AG09309 (cell line): ENCODE measurements around the gene AQP1.

Experiments
- DNase-seq: peaks from one replicate; pipeline ENCODE4 v3.0.0-alpha.2; 2010; ENCODE audit warnings: low read depth
- H3K4me3 ChIP-seq: 2 replicates; pipeline ENCODE4 v1.5.1; 2011; ENCODE audit warnings: mild to moderate bottlenecking, low read depth, low read length, moderate library complexity; ENCODE audit not compliant: control insufficient read depth
- TF ChIP-seq, protein P1 (sequence below): IDR thresholded peaks from 2 replicates; pipeline ENCODE4 v1.5.1; 2011; ENCODE audit warnings: mild to moderate bottlenecking, low read depth, low read length, inconsistent platforms; ENCODE audit not compliant: insufficient read depth, control insufficient read depth; ENCODE audit errors: missing control alignments

Gene AQP1

GRCh38 chr7:30954914-30955313 is 43.3 kb downstream of the AQP1 start:
- no peak for DNase-seq
- TF ChIP-seq, protein P1, sequence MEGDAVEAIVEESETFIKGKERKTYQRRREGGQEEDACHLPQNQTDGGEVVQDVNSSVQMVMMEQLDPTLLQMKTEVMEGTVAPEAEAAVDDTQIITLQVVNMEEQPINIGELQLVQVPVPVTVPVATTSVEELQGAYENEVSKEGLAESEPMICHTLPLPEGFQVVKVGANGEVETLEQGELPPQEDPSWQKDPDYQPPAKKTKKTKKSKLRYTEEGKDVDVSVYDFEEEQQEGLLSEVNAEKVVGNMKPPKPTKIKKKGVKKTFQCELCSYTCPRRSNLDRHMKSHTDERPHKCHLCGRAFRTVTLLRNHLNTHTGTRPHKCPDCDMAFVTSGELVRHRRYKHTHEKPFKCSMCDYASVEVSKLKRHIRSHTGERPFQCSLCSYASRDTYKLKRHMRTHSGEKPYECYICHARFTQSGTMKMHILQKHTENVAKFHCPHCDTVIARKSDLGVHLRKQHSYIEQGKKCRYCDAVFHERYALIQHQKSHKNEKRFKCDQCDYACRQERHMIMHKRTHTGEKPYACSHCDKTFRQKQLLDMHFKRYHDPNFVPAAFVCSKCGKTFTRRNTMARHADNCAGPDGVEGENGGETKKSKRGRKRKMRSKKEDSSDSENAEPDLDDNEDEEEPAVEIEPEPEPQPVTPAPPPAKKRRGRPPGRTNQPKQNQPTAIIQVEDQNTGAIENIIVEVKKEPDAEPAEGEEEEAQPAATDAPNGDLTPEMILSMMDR = no peak
- H3K4me3 ChIP-seq = no peak overlapping the region

- no peak overlapping the region for H3K4me3 ChIP-seq
- no peak for DNase-seq
- TF ChIP-seq, protein P1 = no peak
These were observed 45.1 kb downstream of the AQP1 start for GRCh38 chr7:30956704-30957103.

DNA sequence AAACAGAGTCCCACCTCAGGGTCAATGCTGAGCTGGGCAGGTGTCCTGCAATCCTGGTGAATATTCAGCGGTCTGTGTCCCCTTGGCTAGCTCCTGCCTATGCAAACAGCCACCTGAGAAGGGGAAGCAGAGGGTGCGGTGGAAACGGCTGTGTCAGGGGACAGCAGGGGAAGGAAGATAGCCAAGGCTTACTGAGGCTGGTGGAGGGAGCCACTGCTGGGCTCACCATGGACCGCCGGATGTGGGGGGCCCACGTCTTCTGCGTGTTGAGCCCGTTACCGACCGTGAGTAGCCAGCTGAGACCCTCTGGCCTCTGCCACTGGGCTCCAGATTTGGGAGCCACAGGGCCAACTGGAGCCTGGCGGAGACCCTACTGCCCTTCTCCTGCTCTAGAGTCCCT is 52.2 kb downstream of the AQP1 start, which contains the start of gene GHRHR:
TSS of gene GHRHR (plus strand) at position 112 of the 400 bp plus-strand sequence. CDS start at position 228, 116 bp downstream.
- no peak for DNase-seq
- TF ChIP-seq, protein P1 = no peak
- H3K4me3 ChIP-seq = no peak within 1 kb of the TSS

GRCh38 chr7:30965372-30965771 is 53.7 kb downstream of the AQP1 start:
- DNase-seq = no peak
- TF ChIP-seq, protein P1 = no peak
- no peak overlapping the region for H3K4me3 ChIP-seq

DNA sequence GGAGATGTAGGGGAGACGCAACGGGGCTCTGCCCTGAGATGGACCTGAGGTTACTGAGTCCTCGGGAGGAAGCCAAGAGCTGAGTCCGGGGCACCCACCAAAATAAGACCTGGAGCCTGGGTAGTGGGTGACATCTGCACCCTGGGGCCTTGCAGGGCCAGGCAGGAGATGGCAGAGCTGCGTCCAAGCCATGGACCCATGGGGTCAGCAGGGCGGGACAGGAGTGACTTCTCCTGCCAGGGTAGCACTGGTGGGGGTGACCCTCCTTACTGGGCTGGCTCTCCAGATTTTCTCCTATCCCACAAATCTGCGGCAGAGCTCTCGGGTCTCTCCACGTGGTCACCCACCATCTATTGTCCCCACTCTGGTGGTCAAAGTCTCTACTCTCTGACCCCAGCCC is 54.2 kb downstream of the AQP1 start:
- H3K4me3 ChIP-seq = no peak overlapping the region
- TF ChIP-seq, protein P1 = no peak
- no peak for DNase-seq

DNA sequence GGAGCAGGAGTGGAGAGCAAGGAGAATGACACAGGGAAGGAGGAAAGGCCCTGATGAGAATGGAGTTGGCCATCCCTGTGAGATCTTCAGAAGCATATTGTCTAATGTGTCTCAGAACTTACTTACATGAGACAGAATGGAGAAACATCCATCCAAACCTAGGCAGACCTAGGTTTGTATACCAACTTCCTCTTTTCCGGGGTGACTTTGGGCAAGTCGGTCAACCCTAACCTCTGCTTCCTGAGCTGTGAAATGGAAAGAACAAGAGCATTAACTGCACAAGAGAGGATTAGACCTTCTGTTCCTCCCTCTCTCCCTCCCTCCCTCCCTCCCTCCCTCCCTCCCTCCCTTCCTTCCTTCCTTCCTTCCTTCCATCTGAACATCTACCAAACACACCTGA is 56.6 kb downstream of the AQP1 start:
- no peak for DNase-seq
- no peak overlapping the region for H3K4me3 ChIP-seq
- TF ChIP-seq, protein P1 = no peak
